HepG2 (cell line): ENCODE data around the gene FGF18.

Experiments
- CTCF ChIP-seq: sonication (generic); formaldehyde crosslinking; IDR thresholded peaks from 2 replicates; pipeline ENCODE4 v1.5.0; 2020; ENCODE audit warnings: mild to moderate bottlenecking, missing genetic modification reagents, moderate library complexity
- HOXA7 ChIP-seq: sonication (generic); formaldehyde crosslinking; IDR thresholded peaks from 2 replicates; pipeline ENCODE4 v1.8.1; 2022; ENCODE audit warnings: mild to moderate bottlenecking, missing genetic modification reagents, moderate library complexity
- RFX5 ChIP-seq: IDR thresholded peaks from 2 replicates; pipeline ENCODE4 v1.6.1; 2011; ENCODE audit warnings: low read depth, low read length, improper control_type of control experiment
- RNF2 ChIP-seq: fragments of 450-650 bp; conservative IDR thresholded peaks from 2 replicates; pipeline ENCODE4 v1.6.1; 2016; ENCODE audit warnings: low read depth
- SP2 ChIP-seq: sonication (generic); formaldehyde crosslinking; IDR thresholded peaks from 2 replicates; pipeline ENCODE4 v1.5.1; 2020; ENCODE audit warnings: mild to moderate bottlenecking, missing genetic modification reagents
- TEAD3 ChIP-seq: optimal IDR thresholded peaks from 2 replicates; pipeline ENCODE3; 2016; ENCODE audit warnings: borderline replicate concordance
- TF ChIP-seq, protein P1 (sequence below): fragments of 450-650 bp; IDR thresholded peaks from 2 replicates; pipeline ENCODE4 v1.6.1; 2017; ENCODE audit warnings: mild to moderate bottlenecking

DNA sequence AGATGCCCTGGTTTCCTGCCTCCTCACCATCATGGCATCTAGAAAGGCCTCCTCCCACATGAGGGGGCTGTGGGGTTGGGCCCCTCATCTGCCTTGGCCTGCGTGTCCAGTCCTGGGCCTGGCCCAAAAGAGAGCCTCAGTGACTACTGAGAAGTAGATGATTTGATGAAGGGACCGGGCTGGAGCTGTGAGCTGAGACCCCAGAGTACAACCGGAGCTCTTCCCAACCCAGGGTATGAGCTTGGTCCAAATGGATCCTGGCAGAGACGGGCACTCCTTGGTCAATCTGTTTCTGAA is 62.9 kb downstream of the FGF18 start:
- TF ChIP-seq TEAD3 (CRISPR knock-in tag) (no peak), HOXA7 (CRISPR knock-in tag) (no peak), SP2 (no peak), RFX5 (no peak), RNF2 (no peak), CTCF (no peak)
- TF ChIP-seq, protein P1, sequence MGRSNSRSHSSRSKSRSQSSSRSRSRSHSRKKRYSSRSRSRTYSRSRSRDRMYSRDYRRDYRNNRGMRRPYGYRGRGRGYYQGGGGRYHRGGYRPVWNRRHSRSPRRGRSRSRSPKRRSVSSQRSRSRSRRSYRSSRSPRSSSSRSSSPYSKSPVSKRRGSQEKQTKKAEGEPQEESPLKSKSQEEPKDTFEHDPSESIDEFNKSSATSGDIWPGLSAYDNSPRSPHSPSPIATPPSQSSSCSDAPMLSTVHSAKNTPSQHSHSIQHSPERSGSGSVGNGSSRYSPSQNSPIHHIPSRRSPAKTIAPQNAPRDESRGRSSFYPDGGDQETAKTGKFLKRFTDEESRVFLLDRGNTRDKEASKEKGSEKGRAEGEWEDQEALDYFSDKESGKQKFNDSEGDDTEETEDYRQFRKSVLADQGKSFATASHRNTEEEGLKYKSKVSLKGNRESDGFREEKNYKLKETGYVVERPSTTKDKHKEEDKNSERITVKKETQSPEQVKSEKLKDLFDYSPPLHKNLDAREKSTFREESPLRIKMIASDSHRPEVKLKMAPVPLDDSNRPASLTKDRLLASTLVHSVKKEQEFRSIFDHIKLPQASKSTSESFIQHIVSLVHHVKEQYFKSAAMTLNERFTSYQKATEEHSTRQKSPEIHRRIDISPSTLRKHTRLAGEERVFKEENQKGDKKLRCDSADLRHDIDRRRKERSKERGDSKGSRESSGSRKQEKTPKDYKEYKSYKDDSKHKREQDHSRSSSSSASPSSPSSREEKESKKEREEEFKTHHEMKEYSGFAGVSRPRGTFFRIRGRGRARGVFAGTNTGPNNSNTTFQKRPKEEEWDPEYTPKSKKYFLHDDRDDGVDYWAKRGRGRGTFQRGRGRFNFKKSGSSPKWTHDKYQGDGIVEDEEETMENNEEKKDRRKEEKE = no peak
